Eye (tissue), 1 donor: ENCODE data around the gene CD27.
"Not testable (repeated sequence)": the region's sequence is repeated elsewhere in the genome, so short reads cannot be mapped to it uniquely, and the experiment has no call there.

Experiments
- DNase-seq: peaks from one replicate; pipeline ENCODE4 v3.0.0-alpha.2; 2015

The CD27 gene

DNA sequence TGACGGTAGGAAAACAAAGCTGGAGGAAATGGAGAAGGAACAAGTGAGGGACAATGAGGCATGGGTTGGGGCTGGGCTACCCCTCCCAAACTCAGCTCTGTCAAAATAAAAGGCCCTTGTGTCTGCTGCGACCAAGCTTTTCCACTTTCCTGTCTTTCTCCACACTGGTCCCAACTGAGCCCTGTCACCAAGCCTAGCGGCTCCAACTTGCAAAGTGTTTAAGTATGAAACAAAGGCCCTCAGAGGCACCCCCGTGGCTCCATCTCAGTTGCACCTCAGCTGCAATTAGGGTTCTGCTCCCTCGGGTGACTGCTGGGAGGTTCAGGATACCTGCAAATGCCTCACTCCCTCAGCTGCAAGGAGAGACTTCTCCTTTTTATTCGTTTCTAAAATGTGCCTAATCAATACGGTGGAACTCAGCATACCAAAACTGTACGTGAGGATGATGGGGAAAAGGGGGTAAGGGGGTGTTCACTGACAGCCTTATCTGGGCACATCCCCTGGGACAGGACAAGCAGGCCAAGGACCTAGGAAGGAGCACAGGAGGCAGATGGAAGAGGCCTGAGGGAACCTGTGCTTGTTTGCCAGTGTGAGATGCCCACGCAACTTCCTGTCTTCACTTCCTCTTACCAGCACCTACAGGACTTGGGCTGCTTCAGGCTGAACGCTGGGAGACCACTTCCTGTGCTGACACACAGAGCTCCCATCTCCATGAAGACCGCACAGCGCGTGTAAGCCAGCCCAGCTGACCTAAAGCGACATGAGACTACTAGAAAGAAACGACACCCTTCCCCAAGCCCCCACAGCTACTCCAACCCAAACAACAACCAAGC lies 16.9 kb downstream of the CD27 start:
- DNase-seq, result no peak

- DNase-seq, result no peak
Measured at GRCh38 chr12:6462234-6462995, 17.7 kb downstream of the CD27 start.

- DNase-seq, result no peak
Measured at GRCh38 chr12:6463216-6463615, 18.5 kb downstream of the CD27 start.

GRCh38 chr12:6463858-6464257 lies 19.1 kb downstream of the CD27 start:
- DNase-seq, result no peak

DNA sequence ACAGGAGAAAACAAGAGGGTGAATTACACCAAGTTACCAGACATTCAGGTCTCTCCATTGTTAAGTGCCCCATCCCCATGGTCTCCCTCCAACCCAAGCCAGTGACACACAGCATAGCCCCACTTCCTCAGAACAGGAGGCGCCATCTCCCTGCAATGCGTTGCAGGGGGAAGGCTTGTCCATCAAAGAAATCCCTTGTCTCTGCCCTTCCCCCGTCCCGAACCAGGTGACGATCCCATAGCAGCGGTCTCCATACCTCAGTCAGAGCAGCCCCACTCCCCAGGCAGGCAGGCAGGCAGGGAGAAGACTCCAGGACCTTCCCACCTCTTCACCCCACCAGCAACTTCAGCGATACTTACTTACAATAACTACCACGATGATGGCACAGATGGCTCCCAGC lies 19.8 kb downstream of the CD27 start:
- DNase-seq, result no peak

DNA sequence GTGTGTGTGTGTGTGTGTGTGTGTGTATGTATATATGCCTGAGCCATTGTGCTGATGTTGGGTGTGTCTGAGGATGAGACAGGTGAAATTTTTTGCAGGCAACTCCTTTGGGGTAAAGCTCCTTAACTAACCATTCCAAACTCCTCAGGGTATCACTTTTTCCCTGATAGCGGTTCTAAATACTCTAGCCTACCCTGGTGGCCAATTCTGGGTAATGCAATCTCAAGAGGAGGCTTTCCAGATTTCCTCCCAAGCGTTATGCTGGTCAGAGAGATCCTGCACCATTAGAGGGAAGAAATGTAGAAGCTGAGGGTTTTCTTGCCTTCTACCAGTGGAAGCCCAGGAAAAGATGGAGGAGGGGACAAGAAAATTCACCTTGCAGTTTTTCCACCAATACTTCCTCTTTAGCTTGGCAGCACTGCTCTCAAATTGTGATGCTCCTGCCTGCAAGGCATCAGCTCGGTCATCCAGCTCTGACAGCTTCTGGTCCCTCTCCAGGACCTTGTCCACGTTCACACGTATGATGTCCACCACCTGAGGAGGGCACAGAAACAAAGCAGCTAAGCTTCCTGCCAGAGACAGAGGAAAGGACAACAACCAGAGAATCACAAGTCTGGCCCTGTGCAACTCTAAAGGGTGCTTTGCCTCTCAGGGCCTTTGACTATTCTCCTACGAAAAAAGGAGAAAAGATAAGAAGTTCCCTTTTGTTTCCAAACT lies 20.9 kb downstream of the CD27 start:
- peak; percentile 89 for DNase-seq

DNA sequence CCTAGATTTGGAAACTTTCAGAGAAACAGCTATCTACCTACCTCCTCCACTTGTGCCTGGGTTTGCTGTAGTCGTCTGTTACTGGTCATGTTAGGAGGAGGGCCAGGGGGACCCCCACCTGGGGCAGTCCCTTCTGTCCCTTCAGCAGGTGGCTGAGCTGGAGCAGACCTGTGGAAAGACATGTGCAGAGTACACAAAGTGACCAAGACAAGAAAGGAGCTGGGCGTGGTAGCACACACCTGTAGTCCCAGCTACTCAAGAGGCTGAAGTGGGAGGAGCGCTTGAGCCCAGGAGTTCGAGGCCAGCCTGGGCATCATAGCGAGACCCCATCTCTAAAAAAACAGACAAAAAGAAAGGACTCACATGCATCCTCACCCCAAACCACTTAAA lies 21.4 kb downstream of the CD27 start:
- DNase-seq, result no peak

- DNase-seq, result not testable (repeated sequence)
Measured at GRCh38 chr12:6466751-6467150, 22.0 kb downstream of the CD27 start.

GRCh38 chr12:6467571-6468282 lies 23.0 kb downstream of the CD27 start:
- DNase-seq, result not testable (repeated sequence)

GRCh38 chr12:6468283-6468575 lies 23.5 kb downstream of the CD27 start:
- no peak for DNase-seq

DNA sequence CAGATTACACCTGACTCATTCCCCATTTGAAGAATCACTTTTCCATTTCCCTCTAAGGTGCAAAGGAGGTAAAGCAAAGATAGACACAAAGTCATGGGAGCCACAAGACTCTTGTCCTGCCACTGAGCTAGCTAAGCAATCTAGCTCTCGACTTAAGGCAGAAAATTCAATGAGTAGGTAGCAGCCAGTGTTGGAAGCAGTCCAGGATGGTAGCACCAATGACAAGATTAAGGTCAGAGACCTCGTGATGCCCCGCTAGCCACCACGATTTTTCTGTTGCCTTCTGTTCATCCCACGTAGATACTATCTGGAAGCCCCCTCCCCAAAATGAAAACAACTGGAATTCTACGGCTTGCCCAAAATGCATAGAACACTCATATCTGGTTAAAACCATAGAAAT lies 24.3 kb downstream of the CD27 start:
- no peak for DNase-seq

DNA sequence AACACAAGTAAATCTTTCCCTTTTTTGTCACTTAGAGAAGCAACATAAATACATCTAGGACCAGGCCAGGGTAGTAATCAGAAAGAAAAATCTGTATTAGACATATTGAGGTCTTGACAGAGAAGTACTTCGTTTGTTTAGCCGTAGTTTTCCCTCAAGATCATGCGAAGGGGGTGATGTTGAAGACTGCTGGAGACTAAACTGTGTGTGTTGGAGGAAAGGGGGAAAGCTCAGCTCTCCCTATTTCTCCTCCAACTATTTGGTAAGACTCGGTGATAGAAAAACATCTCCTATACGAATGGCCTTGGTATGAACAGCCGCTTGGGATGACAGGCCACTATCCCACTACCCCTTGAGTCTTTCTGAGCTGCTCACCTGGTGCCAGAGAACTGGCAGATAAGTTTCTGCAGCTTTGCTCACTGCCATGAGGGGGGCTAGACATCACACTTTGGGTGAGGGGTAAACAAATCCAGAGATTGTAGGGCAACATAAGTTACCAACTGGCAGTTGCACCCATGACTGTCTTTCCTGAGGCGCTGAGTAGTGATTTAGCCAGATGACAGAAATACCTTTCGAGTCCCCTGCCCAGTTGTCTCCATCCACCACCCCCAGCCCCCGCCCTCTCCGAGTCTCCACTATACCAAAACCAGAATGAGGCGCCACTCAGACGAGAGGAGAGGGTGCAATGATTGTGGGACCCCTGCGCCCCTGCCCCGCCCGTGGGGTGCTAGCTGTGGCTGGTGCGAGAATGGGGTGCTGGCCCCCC lies 25.0 kb downstream of the CD27 start:
- DNase-seq, result peak; percentile 42

- DNase-seq, result peak; percentile 99
Measured at GRCh38 chr12:6470375-6471163, 25.8 kb downstream of the CD27 start, which contains the start of gene VAMP1. Gene VAMP1 (minus strand): TSS chr12:6470677. CDS start chr12:6470531, 146 bp downstream.

- DNase-seq, result no peak
Measured at GRCh38 chr12:6471989-6472360, 27.2 kb downstream of the CD27 start.

- DNase-seq, result no peak
Measured at GRCh38 chr12:6472491-6472890, 27.7 kb downstream of the CD27 start.

DNA sequence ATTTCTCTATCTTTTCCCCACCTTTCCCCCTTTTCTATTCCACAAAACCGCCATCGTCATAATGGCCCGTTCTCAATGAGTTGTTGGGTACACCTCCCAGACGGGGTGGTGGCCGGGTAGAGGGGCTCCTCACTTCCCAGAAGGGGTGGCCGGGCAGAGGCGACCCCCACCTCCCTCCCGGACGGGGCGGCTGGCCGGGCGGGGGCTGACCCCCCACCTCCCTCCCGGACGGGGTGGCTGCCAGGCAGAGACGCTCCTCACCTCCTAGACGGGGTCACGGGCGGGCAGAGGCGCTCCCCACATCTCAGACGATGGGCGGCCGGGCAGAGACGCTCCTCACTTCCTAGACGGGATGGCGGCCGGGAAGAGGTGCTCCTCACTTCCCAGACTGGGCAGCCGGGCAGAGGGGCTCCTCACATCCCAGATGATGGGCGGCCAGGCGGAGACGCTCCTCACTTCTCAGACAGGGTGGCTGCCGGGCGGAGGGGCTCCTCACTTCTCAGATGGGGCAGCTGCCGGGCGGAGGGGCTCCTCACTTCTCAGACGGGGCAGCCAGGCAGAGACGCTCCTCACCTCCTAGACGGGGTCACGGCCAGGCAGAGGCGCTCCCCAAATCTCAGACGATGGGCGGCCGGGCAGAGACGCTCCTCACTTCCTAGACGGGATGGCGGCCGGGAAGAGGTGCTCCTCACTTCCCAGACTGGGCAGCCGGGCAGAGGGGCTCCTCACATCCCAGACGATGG lies 30.6 kb downstream of the CD27 start:
- not testable (repeated sequence) for DNase-seq

- no peak for DNase-seq
Measured at GRCh38 chr12:6476489-6476888, 31.7 kb downstream of the CD27 start.

DNA sequence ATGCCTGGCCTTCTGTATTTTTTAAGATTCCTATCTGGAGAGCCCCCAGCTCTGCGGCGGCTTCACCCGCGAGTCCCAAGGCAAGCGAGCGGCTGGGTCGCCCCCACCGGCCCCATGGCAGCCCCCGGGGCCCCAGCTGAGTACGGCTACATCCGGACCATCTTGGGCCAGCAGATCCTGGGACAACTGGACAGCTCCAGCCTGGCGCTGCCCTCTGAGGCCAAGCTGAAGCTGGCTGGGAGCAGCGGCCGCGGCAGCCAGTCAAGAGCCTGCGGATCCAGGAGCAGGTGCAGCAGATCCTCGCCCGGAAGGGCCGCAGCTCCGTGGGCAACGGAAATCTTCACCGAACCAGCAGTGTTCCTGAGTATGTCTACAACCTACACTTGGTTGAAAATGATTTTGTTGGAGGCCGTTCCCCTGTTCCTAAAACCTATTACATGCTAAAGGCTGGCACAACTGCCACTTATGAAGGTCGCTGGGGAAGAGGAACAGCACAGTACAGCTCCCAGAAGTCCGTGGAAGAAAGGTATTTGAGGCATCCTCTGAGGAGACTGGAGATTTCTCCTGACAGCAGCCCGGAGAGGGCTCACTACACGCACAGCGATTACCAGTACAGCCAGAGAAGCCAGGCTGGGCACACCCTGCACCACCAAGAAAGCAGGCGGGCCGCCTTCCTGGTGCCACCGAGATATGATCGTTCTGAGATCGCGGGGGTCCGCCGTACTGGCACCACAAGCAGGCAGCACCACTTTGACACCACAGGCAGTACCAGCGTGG lies 33.0 kb downstream of the CD27 start:
- not testable (repeated sequence) for DNase-seq

GRCh38 chr12:6478416-6478815 lies 33.7 kb downstream of the CD27 start:
- DNase-seq, result no peak

- no peak for DNase-seq
Measured at GRCh38 chr12:6488240-6488639, 43.5 kb downstream of the CD27 start.
